ENCODE results near the gene PSAPL1. TPM values are rescaled to one million over a fixed set of nuclear protein-coding genes. Genes with fewer than 3 reads are reported as not detected.

Gene PSAPL1
- total and polyA plus RNA-seq, 2 of the 8 experiments (the other 6 are each of a cell fraction or from before 2014, with no cell fraction given), result 0.03 TPM; not detected in 1

- no peak for TF ChIP-seq RBBP5 (IDR thresholded peaks at IDR 0.05; ENCODE audit: borderline replicate concordance, low read depth, low read length)
- TF ChIP-seq SP2 (IDR thresholded peaks at IDR 0.05; ENCODE audit: low read length), result no peak
- no peak for TF ChIP-seq FOSL1 (IDR thresholded peaks at IDR 0.05; ENCODE audit: insufficient read depth, low read depth, low read length)
- no peak for TF ChIP-seq CHD1 (IDR thresholded peaks at IDR 0.05; ENCODE audit: low read depth, low read length)
- TF ChIP-seq TBP (IDR thresholded peaks at IDR 0.05; ENCODE audit: low read depth, low read length), result no peak
- no peak for TF ChIP-seq HDAC2 (IDR thresholded peaks at IDR 0.05; ENCODE audit: borderline replicate concordance in 1 of 2, low read depth in 2 of 2, low read length in 2 of 2)
- no peak for TF ChIP-seq POU5F1 (IDR thresholded peaks at IDR 0.05; ENCODE audit: low read depth, low read length)
Observed at GRCh38 chr4:7436256-7436655, 1.5 kb upstream of the PSAPL1 start (continued).

Data from H1 (cell line).